ENCODE results near the gene LMNB1. TPM values are rescaled to one million over a fixed set of nuclear protein-coding genes. Genes with fewer than 3 reads are reported as not detected.

Gene LMNB1
- total RNA-seq, 1 experiment from 2014 or later, result 220 TPM

DNA sequence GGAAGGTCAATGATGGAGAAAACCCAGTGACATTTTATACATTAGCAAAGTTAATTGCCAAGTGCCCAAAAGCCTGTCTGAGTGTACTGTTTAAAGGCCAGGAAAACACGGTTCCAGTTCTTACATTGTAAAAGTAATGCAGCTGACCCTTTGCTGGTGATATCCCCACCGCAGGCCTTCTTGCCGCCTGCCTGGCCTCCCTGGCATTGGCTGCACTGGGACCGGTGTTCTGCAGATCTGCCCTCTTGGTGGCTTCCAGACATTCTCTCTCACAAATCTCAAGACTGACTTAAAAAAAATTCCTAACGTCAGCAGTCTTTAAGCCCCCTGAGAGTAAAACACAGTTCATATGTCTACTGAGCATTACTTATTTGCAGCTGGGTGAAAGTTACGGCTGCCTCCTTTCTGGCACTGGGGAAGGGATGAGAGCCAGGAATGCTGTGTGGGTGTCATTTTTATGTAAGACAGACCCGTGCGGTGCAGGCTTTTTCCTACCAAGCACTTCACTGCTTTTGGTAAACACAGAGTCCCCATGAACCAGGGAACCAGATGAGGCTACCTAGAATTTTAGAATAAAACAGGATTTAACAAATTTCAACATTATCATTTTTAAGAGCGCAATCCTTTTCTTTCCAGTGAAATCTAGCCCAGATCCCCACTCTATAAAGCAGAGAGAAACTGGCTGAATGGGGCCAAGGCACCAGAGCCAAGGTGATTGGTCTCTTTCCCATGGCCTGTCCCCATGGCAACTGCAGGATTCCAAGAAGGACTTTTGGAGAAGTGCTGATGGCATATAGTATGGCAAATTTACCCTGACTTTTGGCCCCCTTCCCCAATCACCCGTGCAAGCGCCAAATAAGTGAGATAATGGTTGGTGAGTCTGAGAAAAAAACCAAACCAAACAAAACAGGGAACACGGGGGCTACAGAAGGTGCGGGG is 80.8 kb downstream of the LMNB1 start (continued):
- TF ChIP-seq, protein P1, sequence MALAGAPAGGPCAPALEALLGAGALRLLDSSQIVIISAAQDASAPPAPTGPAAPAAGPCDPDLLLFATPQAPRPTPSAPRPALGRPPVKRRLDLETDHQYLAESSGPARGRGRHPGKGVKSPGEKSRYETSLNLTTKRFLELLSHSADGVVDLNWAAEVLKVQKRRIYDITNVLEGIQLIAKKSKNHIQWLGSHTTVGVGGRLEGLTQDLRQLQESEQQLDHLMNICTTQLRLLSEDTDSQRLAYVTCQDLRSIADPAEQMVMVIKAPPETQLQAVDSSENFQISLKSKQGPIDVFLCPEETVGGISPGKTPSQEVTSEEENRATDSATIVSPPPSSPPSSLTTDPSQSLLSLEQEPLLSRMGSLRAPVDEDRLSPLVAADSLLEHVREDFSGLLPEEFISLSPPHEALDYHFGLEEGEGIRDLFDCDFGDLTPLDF (CRISPR knock-in tag; IDR thresholded peaks at IDR 0.05), result no peak
- TF ChIP-seq HMGA2 (CRISPR knock-in tag; IDR thresholded peaks at IDR 0.05) (no peak), MYBL2 (CRISPR knock-in tag; IDR thresholded peaks at IDR 0.05) (no peak)
- TF ChIP-seq, protein P2, sequence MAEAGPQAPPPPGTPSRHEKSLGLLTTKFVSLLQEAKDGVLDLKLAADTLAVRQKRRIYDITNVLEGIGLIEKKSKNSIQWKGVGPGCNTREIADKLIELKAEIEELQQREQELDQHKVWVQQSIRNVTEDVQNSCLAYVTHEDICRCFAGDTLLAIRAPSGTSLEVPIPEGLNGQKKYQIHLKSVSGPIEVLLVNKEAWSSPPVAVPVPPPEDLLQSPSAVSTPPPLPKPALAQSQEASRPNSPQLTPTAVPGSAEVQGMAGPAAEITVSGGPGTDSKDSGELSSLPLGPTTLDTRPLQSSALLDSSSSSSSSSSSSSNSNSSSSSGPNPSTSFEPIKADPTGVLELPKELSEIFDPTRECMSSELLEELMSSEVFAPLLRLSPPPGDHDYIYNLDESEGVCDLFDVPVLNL (CRISPR knock-in tag; IDR thresholded peaks at IDR 0.05; ENCODE audit: borderline replicate concordance, low read depth), result no peak

DNA sequence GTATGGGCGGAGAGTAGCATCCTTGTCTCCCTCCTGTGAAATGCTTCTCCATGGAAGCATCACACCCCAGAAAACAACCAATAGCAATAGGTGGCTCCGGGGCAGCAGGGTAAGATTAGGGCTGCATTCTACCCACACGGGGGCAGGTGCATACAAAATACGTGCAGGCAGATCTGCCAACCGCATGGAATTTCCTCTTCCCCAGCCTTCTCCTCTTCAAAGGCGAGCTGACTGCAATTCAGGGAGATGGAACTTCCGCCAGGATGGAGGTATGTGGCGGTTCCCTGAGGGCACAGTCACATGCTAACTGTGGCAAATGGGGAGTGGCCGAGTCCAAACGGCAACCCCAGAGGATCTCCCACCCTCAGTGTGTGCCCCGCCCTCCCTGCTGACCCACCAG is 81.5 kb downstream of the LMNB1 start:
- no peak for TF ChIP-seq ESRRA (CRISPR knock-in tag; IDR thresholded peaks at IDR 0.05; ENCODE audit: borderline replicate concordance)
- TF ChIP-seq, protein P3, sequence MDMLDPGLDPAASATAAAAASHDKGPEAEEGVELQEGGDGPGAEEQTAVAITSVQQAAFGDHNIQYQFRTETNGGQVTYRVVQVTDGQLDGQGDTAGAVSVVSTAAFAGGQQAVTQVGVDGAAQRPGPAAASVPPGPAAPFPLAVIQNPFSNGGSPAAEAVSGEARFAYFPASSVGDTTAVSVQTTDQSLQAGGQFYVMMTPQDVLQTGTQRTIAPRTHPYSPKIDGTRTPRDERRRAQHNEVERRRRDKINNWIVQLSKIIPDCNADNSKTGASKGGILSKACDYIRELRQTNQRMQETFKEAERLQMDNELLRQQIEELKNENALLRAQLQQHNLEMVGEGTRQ (CRISPR knock-in tag; IDR thresholded peaks at IDR 0.05), result peak; percentile 33; the same call in 1 of the 2 replicates
- no peak for TF ChIP-seq FOXK1 (CRISPR knock-in tag; IDR thresholded peaks at IDR 0.05)
- TF ChIP-seq, protein P4, sequence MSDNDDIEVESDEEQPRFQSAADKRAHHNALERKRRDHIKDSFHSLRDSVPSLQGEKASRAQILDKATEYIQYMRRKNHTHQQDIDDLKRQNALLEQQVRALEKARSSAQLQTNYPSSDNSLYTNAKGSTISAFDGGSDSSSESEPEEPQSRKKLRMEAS (CRISPR knock-in tag; IDR thresholded peaks at IDR 0.05), result 0 out of 2 replicates have a peak, but pooled peaks have one; percentile 14
- TF ChIP-seq, protein P5, sequence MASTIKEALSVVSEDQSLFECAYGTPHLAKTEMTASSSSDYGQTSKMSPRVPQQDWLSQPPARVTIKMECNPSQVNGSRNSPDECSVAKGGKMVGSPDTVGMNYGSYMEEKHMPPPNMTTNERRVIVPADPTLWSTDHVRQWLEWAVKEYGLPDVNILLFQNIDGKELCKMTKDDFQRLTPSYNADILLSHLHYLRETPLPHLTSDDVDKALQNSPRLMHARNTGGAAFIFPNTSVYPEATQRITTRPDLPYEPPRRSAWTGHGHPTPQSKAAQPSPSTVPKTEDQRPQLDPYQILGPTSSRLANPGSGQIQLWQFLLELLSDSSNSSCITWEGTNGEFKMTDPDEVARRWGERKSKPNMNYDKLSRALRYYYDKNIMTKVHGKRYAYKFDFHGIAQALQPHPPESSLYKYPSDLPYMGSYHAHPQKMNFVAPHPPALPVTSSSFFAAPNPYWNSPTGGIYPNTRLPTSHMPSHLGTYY (CRISPR knock-in tag; IDR thresholded peaks at IDR 0.05), result no peak
- TF ChIP-seq, protein P6, sequence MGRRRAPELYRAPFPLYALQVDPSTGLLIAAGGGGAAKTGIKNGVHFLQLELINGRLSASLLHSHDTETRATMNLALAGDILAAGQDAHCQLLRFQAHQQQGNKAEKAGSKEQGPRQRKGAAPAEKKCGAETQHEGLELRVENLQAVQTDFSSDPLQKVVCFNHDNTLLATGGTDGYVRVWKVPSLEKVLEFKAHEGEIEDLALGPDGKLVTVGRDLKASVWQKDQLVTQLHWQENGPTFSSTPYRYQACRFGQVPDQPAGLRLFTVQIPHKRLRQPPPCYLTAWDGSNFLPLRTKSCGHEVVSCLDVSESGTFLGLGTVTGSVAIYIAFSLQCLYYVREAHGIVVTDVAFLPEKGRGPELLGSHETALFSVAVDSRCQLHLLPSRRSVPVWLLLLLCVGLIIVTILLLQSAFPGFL (CRISPR knock-in tag; IDR thresholded peaks at IDR 0.05; ENCODE audit: borderline replicate concordance), result no peak
- no peak for TF ChIP-seq CREM (CRISPR knock-in tag; IDR thresholded peaks at IDR 0.05)
- Mint-ChIP-seq H3K27me3 (ENCODE audit: low read depth) (no peaks in the 10 kb centered on the region), H3K4me1 (peaks cover 17% of the 10 kb centered on the region), H3K4me3 (no peak overlapping the region), H3K36me3 (peaks cover 30% of the 10 kb centered on the region), H3K9me3 (peaks cover 14% of the 10 kb centered on the region), H3K27ac (peak overlapping the region; percentile 91)
- POLR2A ChIA-PET, result no interaction called here
- ATAC-seq, result peak; percentile 87
- peak; percentile 57 for DNase-seq (ENCODE audit: low spot score)
- CTCF ChIA-PET, result interaction anchor here (0.8 kb wide), 1 partner anchor 13 kb away, joined by 3 read pairs; no protein-coding TSS in a partner anchor

DNA sequence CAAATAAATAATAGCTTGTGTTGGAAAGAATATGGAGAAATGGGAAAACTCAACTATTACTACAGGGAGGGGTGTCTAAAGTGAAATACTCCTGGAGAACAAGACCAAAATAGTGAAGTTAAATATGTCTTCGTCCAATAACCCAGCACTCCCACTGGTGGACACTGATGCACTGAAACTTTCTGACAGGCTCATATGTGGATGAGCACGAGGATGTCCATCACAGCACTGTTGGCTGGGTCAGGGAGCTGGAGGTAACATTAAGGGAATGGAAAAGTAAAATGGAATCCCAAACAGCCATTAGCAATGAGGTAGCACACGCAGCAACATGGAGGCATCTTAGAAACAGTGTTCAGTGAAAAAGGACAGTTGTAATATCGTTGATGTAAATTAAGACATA is 86.5 kb downstream of the LMNB1 start:
- Mint-ChIP-seq H3K27ac (no peak overlapping the region), H3K36me3 (peaks cover 5% of the 10 kb centered on the region), H3K27me3 (ENCODE audit: low read depth) (no peaks in the 10 kb centered on the region), H3K4me1 (peaks cover 6% of the 10 kb centered on the region), H3K4me3 (no peak overlapping the region), H3K9me3 (no peaks in the 10 kb centered on the region)
- DNase-seq (ENCODE audit: low spot score) (no peak), ATAC-seq (no peak)
- ChIA-PET CTCF (no interaction called here), POLR2A (no interaction called here)
- TF ChIP-seq ATF1 (CRISPR knock-in tag; IDR thresholded peaks at IDR 0.05) (no peak), JAZF1 (CRISPR knock-in tag; IDR thresholded peaks at IDR 0.05) (no peak)
- TF ChIP-seq, protein P1 (CRISPR knock-in tag; IDR thresholded peaks at IDR 0.05), result no peak
- TF ChIP-seq, protein P7, sequence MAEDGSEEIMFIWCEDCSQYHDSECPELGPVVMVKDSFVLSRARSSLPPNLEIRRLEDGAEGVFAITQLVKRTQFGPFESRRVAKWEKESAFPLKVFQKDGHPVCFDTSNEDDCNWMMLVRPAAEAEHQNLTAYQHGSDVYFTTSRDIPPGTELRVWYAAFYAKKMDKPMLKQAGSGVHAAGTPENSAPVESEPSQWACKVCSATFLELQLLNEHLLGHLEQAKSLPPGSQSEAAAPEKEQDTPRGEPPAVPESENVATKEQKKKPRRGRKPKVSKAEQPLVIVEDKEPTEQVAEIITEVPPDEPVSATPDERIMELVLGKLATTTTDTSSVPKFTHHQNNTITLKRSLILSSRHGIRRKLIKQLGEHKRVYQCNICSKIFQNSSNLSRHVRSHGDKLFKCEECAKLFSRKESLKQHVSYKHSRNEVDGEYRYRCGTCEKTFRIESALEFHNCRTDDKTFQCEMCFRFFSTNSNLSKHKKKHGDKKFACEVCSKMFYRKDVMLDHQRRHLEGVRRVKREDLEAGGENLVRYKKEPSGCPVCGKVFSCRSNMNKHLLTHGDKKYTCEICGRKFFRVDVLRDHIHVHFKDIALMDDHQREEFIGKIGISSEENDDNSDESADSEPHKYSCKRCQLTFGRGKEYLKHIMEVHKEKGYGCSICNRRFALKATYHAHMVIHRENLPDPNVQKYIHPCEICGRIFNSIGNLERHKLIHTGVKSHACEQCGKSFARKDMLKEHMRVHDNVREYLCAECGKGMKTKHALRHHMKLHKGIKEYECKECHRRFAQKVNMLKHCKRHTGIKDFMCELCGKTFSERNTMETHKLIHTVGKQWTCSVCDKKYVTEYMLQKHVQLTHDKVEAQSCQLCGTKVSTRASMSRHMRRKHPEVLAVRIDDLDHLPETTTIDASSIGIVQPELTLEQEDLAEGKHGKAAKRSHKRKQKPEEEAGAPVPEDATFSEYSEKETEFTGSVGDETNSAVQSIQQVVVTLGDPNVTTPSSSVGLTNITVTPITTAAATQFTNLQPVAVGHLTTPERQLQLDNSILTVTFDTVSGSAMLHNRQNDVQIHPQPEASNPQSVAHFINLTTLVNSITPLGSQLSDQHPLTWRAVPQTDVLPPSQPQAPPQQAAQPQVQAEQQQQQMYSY (CRISPR knock-in tag; IDR thresholded peaks at IDR 0.05), result no peak
- TF ChIP-seq, protein P8, sequence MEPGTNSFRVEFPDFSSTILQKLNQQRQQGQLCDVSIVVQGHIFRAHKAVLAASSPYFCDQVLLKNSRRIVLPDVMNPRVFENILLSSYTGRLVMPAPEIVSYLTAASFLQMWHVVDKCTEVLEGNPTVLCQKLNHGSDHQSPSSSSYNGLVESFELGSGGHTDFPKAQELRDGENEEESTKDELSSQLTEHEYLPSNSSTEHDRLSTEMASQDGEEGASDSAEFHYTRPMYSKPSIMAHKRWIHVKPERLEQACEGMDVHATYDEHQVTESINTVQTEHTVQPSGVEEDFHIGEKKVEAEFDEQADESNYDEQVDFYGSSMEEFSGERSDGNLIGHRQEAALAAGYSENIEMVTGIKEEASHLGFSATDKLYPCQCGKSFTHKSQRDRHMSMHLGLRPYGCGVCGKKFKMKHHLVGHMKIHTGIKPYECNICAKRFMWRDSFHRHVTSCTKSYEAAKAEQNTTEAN (CRISPR knock-in tag; IDR thresholded peaks at IDR 0.05), result no peak

Measured in WTC11 (cell line).